HEK293 (cell line): ENCODE results near the gene KCNQ1.

Experiments used
- CTCF ChIA-PET: fragments of 350-600 bp; formaldehyde crosslinking; extraction: SDS; loops from one replicate; lab custom pipeline; 2021; ENCODE audit warnings: antibody characterized with exemption; lab: Yijun Ruan, JAX
- POLR2A ChIA-PET: fragments of 300-600 bp; formaldehyde crosslinking; extraction: SDS; loops from one replicate; lab custom pipeline; 2020; ENCODE audit warnings: antibody characterized with exemption, inconsistent platforms; lab: Yijun Ruan, JAX
- H3K27ac ChIP-seq: fragments of 200-500 bp; sonication (Bioruptor generic); 2 replicates; pipeline ENCODE4 v1.5.1; 2014; ENCODE audit warnings: low read depth, low read length, control low read depth, inconsistent platforms; ENCODE audit errors: extremely low read depth
- H3K36me3 ChIP-seq, 2 experiments: fragments of 200-500 bp in 1 of 2; sonication (Bioruptor generic) in 1 of 2; 1 replicate in 1 of 2; 2 replicates in 1 of 2; pipeline ENCODE4 v1.5.1; 2014 to 2017; ENCODE audit warnings: inconsistent platforms in 2 of 2, low read length in 2 of 2; ENCODE audit not compliant: control insufficient read depth in 2 of 2, insufficient read depth in 1 of 2
- H3K4me1 ChIP-seq: fragments of 200-500 bp; sonication (Bioruptor generic); 2 replicates; pipeline ENCODE4 v1.5.1; 2014; ENCODE audit warnings: mild to moderate bottlenecking, low read length, inconsistent platforms; ENCODE audit not compliant: control insufficient read depth, insufficient read depth
- H3K4me3 ChIP-seq: 2 replicates; pipeline ENCODE4 v1.5.1; 2011; ENCODE audit warnings: low read depth, mild to moderate bottlenecking, control low read depth, low read length, moderate library complexity
- H3K9me3 ChIP-seq: fragments of 200-500 bp; sonication (Bioruptor generic); 2 replicates; pipeline ENCODE4 v1.5.1; 2014; ENCODE audit warnings: low read depth, low read length, inconsistent platforms; ENCODE audit not compliant: control insufficient read depth, insufficient read depth
- IKZF3 ChIP-seq: fragments of 450-650 bp; IDR thresholded peaks from 2 replicates; pipeline ENCODE4 v1.5.0; 2018; ENCODE audit warnings: missing biosample characterization, mild to moderate bottlenecking, missing genetic modification characterization, moderate library complexity
- PRDM6 ChIP-seq: fragments of 450-650 bp; formaldehyde crosslinking; IDR thresholded peaks from 2 replicates; pipeline ENCODE4 v1.5.1; 2017; ENCODE audit warnings: missing biosample characterization, missing genetic modification characterization
- ZBTB48 ChIP-seq: fragments of 450-650 bp; formaldehyde crosslinking; IDR thresholded peaks from 2 replicates; pipeline ENCODE4 v1.5.1; 2016; ENCODE audit warnings: missing biosample characterization, missing genetic modification characterization
- ZNF10 ChIP-seq: fragments of 450-650 bp; formaldehyde crosslinking; IDR thresholded peaks from 2 replicates; pipeline ENCODE4 v1.5.1; 2017; ENCODE audit warnings: missing biosample characterization, missing genetic modification characterization
- ZNF112 ChIP-seq: fragments of 450-650 bp; formaldehyde crosslinking; IDR thresholded peaks from 2 replicates; pipeline ENCODE4 v1.5.0; 2017; ENCODE audit warnings: missing biosample characterization, missing genetic modification characterization
- ZNF184 ChIP-seq: fragments of 450-650 bp; IDR thresholded peaks from 2 replicates; pipeline ENCODE4 v1.5.1; 2018; ENCODE audit warnings: missing biosample characterization, mild to moderate bottlenecking, missing genetic modification characterization
- ZNF221 ChIP-seq: fragments of 450-650 bp; formaldehyde crosslinking; IDR thresholded peaks from 2 replicates; pipeline ENCODE4 v1.5.1; 2017; ENCODE audit warnings: missing biosample characterization, missing genetic modification characterization, borderline replicate concordance
- ZNF24 ChIP-seq: fragments of 450-650 bp; formaldehyde crosslinking; IDR thresholded peaks from 2 replicates; pipeline ENCODE4 v1.5.1; 2016; ENCODE audit warnings: missing biosample characterization, missing genetic modification characterization
- ZNF280D ChIP-seq: fragments of 450-650 bp; formaldehyde crosslinking; IDR thresholded peaks from 2 replicates; pipeline ENCODE4 v1.5.1; 2016; ENCODE audit warnings: missing biosample characterization, missing genetic modification characterization
- ZNF350 ChIP-seq: fragments of 450-650 bp; formaldehyde crosslinking; IDR thresholded peaks from 2 replicates; pipeline ENCODE4 v1.5.0; 2017; ENCODE audit warnings: missing biosample characterization, mild to moderate bottlenecking, missing genetic modification characterization
- ZNF398 ChIP-seq: fragments of 450-650 bp; formaldehyde crosslinking; IDR thresholded peaks from 2 replicates; pipeline ENCODE4 v1.5.1; 2017; ENCODE audit warnings: missing biosample characterization, missing genetic modification characterization
- ZNF449 ChIP-seq: fragments of 450-650 bp; formaldehyde crosslinking; IDR thresholded peaks from 2 replicates; pipeline ENCODE4 v1.5.1; 2017; ENCODE audit warnings: missing biosample characterization, mild to moderate bottlenecking, missing genetic modification characterization, moderate library complexity
- ZNF48 ChIP-seq: fragments of 450-650 bp; formaldehyde crosslinking; IDR thresholded peaks from 2 replicates; pipeline ENCODE4 v1.5.1; 2016; ENCODE audit warnings: missing biosample characterization, missing genetic modification characterization
- ZNF555 ChIP-seq: fragments of 450-650 bp; formaldehyde crosslinking; conservative IDR thresholded peaks from 2 replicates; pipeline ENCODE4 v1.5.1; 2017; ENCODE audit warnings: missing biosample characterization, mild to moderate bottlenecking, missing genetic modification characterization, inconsistent platforms
- ZNF585B ChIP-seq: fragments of 450-650 bp; formaldehyde crosslinking; IDR thresholded peaks from 2 replicates; pipeline ENCODE4 v1.5.1; 2016; ENCODE audit warnings: missing biosample characterization, missing genetic modification characterization
- ZNF626 ChIP-seq: fragments of 450-650 bp; sonication (Bioruptor Pico); formaldehyde crosslinking; IDR thresholded peaks from 2 replicates; pipeline ENCODE4 v1.5.1; 2018; ENCODE audit warnings: missing biosample characterization, missing genetic modification characterization, inconsistent platforms
- ZNF660 ChIP-seq: fragments of 450-650 bp; IDR thresholded peaks from 2 replicates; pipeline ENCODE4 v1.5.1; 2018; ENCODE audit warnings: missing biosample characterization, mild to moderate bottlenecking, missing genetic modification characterization

Gene KCNQ1

GRCh38 chr11:2815762-2816496, 371.1 kb downstream of the KCNQ1 start:
- no peak for TF ChIP-seq ZNF112 (tag by site-specific recombination)
- TF ChIP-seq ZNF184 (tag by site-specific recombination): peak; percentile 100
- no peak for TF ChIP-seq ZNF48 (tag by site-specific recombination)
- no peak for TF ChIP-seq IKZF3
- 0 out of 2 replicates have a peak, but pooled peaks have one; percentile 30 for TF ChIP-seq ZNF280D (tag by site-specific recombination)
- TF ChIP-seq ZNF449 (tag by site-specific recombination): no peak
- CTCF ChIA-PET: interaction anchor here (0.5 kb wide), 1 partner anchor 422 kb away, joined by 5 read pairs; no protein-coding TSS in a partner anchor

GRCh38 chr11:2816523-2816922, 371.7 kb downstream of the KCNQ1 start:
- no peak overlapping the region for H3K27ac ChIP-seq
- TF ChIP-seq ZBTB48 (tag by site-specific recombination): no peak
- no peak for TF ChIP-seq ZNF398 (tag by site-specific recombination)
- no peak for TF ChIP-seq ZNF660
- no peak for TF ChIP-seq ZNF221 (tag by site-specific recombination)
- TF ChIP-seq ZNF350 (tag by site-specific recombination): no peak
- no peak for TF ChIP-seq ZNF585B
- no peak for TF ChIP-seq ZNF24 (tag by site-specific recombination)
- TF ChIP-seq ZNF626 (tag by site-specific recombination): no peak
- no peak for TF ChIP-seq ZNF555 (tag by site-specific recombination)
- no peak for TF ChIP-seq ZNF10 (tag by site-specific recombination)
- no peak for TF ChIP-seq PRDM6
- TF ChIP-seq ZNF48 (tag by site-specific recombination): no peak
- TF ChIP-seq, all 188 proteins: peak for 0
- CTCF ChIA-PET: interaction anchor here (1.0 kb wide), 1 partner anchor 71 kb away, joined by 3 read pairs; no protein-coding TSS in a partner anchor
- POLR2A ChIA-PET: no interaction called here
- Histone ChIP-seq H3K4me1 (no peaks in the 10 kb centered on the region), H3K9me3 (no peaks in the 10 kb centered on the region), H3K36me3 (no peaks in the 10 kb centered on the region), H3K4me3 (no peak overlapping the region)

More at GRCh38 chr11:2815762-2816496, 371.1 kb downstream of the KCNQ1 start:
- Histone ChIP-seq H3K27ac (no peak overlapping the region), H3K4me1 (no peaks in the 10 kb centered on the region), H3K4me3 (no peak overlapping the region), H3K9me3 (no peaks in the 10 kb centered on the region), H3K36me3 (no peaks in the 10 kb centered on the region)
- POLR2A ChIA-PET: no interaction called here
